Panc1 (cell line): Measurements from ENCODE around the gene MRPS9. TPM values are rescaled to one million over a fixed set of nuclear protein-coding genes. Genes with fewer than 3 reads are reported as not detected.

ENCODE experiments used
- ATAC-seq: fragments of 200-7000 bp; cut with Tn5 transposase; 2 replicates; pipeline ENCODE4 v1.9.1; 2020; ENCODE audit warnings: mild to moderate bottlenecking, moderate library complexity
- BruUV-seq: library from RNA; stranded (reverse); fragments of 400-500 nt; replicated peaks from 2 replicates; lab custom pipeline; 2021; lab: Mats Ljungman, UMichigan
- CTCF ChIA-PET: fragments of 300-600 bp; sonication (Branson Sonifier 250); formaldehyde crosslinking; loops from one replicate; lab custom pipeline; 2022; ENCODE audit warnings: antibody characterized with exemption; lab: Charles Lee
- POLR2A ChIA-PET: fragments of 300-600 bp; sonication (Branson Sonifier 250); formaldehyde crosslinking; loops from one replicate; lab custom pipeline; 2022; ENCODE audit warnings: antibody characterized with exemption; lab: Charles Lee
- DNase-seq: peaks from one replicate; pipeline ENCODE4 v3.0.0-alpha.2; 2010; ENCODE audit warnings: low read depth, low spot score
- H3K27ac ChIP-seq: 2 replicates; pipeline ENCODE4 v1.5.1; 2011; ENCODE audit warnings: mild to moderate bottlenecking, low read length, inconsistent platforms
- H3K27me3 ChIP-seq: fragments of 200-500 bp; sonication (Bioruptor generic); 2 replicates; pipeline ENCODE4 v1.6.0; 2014; ENCODE audit warnings: low read length, inconsistent platforms; ENCODE audit not compliant: control insufficient read depth, insufficient read depth
- H3K36me3 ChIP-seq: fragments of 200-500 bp; sonication (Bioruptor generic); 2 replicates; pipeline ENCODE4 v1.5.1; 2014; ENCODE audit warnings: inconsistent platforms, mild to moderate bottlenecking, low read length, moderate library complexity; ENCODE audit not compliant: control insufficient read depth, insufficient read depth
- H3K4me1 ChIP-seq: 2 replicates; pipeline ENCODE4 v1.5.1; 2011; ENCODE audit warnings: inconsistent platforms, mild to moderate bottlenecking, low read length, moderate library complexity; ENCODE audit not compliant: control insufficient read depth, insufficient read depth
- H3K4me3 ChIP-seq, 2 experiments: 2 replicates each; pipeline ENCODE4 v1.5.1; 2011 to 2012; ENCODE audit warnings: low read depth in 2 of 2, low read length in 2 of 2, mild to moderate bottlenecking in 2 of 2, inconsistent platforms in 1 of 2, moderate library complexity in 1 of 2
- H3K9me3 ChIP-seq: fragments of 200-500 bp; sonication (Bioruptor generic); 2 replicates; pipeline ENCODE4 v1.5.1; 2014; ENCODE audit warnings: low read depth, mild to moderate bottlenecking, inconsistent platforms, low read length, moderate library complexity; ENCODE audit not compliant: control insufficient read depth, insufficient read depth
- POLR2AphosphoS5 ChIP-seq: IDR thresholded peaks from 2 replicates; pipeline ENCODE4 v1.6.1; 2012; ENCODE audit warnings: mild to moderate bottlenecking, low read depth, low read length, moderate library complexity
- REST ChIP-seq, 2 experiments: IDR thresholded peaks; 2 replicates each; pipeline ENCODE4 v1.6.1; 2011 to 2012; ENCODE audit warnings: low read depth in 2 of 2, control low read depth in 1 of 2, low read length in 1 of 2, mild to moderate bottlenecking in 1 of 2, moderate library complexity in 1 of 2; ENCODE audit not compliant: insufficient read depth in 1 of 2
- SIN3A ChIP-seq: IDR thresholded peaks from 2 replicates; pipeline ENCODE4 v1.6.1; 2012; ENCODE audit warnings: low read depth, mild to moderate bottlenecking, low read length, moderate library complexity, borderline replicate concordance; ENCODE audit not compliant: insufficient read depth
- TCF7L2 ChIP-seq: IDR thresholded peaks from 2 replicates; pipeline ENCODE4 v1.6.1; 2011; ENCODE audit warnings: mild to moderate bottlenecking, low read depth, low read length, inconsistent platforms
- in situ Hi-C: cut with HindIII; loops from 2 replicates; pipeline ENCODE4 v1.10.0; 2016; ENCODE audit warnings: low sequenced_read_pairs, low pct_unique_long_range_greater_than_20kb
- intact Hi-C: fragments of 100-400 bp; cut with micrococcal nuclease; formaldehyde crosslinking; loops from one replicate; pipeline ENCODE4 v1.10.0; 2022; ENCODE audit not compliant: unreplicated experiment
- total RNA-seq: library from RNA; stranded (reverse); gene quantifications from one replicate; pipeline ENCODE4 v1.2.1, GENCODE V29; 2021; ENCODE audit not compliant: unreplicated experiment
- TF ChIP-seq, protein P1 (sequence below): fragments of 450-650 bp; IDR thresholded peaks from 2 replicates; pipeline ENCODE4 v1.5.1; 2017; ENCODE audit warnings: mild to moderate bottlenecking

MRPS9 gene
- total RNA-seq, 1 experiment from 2014 or later = 27.4 TPM

- no peak for ATAC-seq
- no peak for DNase-seq
- POLR2A ChIA-PET = no interaction called here
- no TSS peak for BruUV-seq
- in situ Hi-C loops = no loop called here
- TF ChIP-seq, protein P1, sequence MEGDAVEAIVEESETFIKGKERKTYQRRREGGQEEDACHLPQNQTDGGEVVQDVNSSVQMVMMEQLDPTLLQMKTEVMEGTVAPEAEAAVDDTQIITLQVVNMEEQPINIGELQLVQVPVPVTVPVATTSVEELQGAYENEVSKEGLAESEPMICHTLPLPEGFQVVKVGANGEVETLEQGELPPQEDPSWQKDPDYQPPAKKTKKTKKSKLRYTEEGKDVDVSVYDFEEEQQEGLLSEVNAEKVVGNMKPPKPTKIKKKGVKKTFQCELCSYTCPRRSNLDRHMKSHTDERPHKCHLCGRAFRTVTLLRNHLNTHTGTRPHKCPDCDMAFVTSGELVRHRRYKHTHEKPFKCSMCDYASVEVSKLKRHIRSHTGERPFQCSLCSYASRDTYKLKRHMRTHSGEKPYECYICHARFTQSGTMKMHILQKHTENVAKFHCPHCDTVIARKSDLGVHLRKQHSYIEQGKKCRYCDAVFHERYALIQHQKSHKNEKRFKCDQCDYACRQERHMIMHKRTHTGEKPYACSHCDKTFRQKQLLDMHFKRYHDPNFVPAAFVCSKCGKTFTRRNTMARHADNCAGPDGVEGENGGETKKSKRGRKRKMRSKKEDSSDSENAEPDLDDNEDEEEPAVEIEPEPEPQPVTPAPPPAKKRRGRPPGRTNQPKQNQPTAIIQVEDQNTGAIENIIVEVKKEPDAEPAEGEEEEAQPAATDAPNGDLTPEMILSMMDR = no peak
- TF ChIP-seq TCF7L2 (no peak), POLR2AphosphoS5 (no peak), SIN3A (no peak), REST (IDR thresholded peaks at IDR 0.05; ENCODE audit: insufficient read depth in 1 of 2, low read depth in 2 of 2, low read length in 1 of 2) (no peak)
- Histone ChIP-seq H3K27me3 (no peaks in the 10 kb centered on the region), H3K36me3 (no peaks in the 10 kb centered on the region), H3K4me1 (no peaks in the 10 kb centered on the region), H3K4me3 (no peak overlapping the region), H3K27ac (no peak overlapping the region), H3K9me3 (no peaks in the 10 kb centered on the region)
- intact Hi-C loops = no loop called here
- CTCF ChIA-PET = no interaction called here
Measured at GRCh38 chr2:105099153-105099552, 61.3 kb downstream of the MRPS9 start.

GRCh38 chr2:105100046-105100840 lies 62.4 kb downstream of the MRPS9 start:
- no peak for TF ChIP-seq REST (IDR thresholded peaks at IDR 0.05; ENCODE audit: insufficient read depth in 1 of 2, low read depth in 2 of 2, low read length in 1 of 2)
- TF ChIP-seq, protein P1 = no peak
- TF ChIP-seq POLR2AphosphoS5 = no peak
- no peak for TF ChIP-seq SIN3A
- TF ChIP-seq TCF7L2 = no peak
- Histone ChIP-seq H3K4me1 (no peaks in the 10 kb centered on the region), H3K36me3 (no peaks in the 10 kb centered on the region), H3K9me3 (no peaks in the 10 kb centered on the region), H3K27me3 (no peaks in the 10 kb centered on the region), H3K27ac (no peak overlapping the region), H3K4me3 (no peak overlapping the region)
- in situ Hi-C loops (no loop called here), intact Hi-C loops (no loop called here)
- ChIA-PET POLR2A (no interaction called here), CTCF (interaction anchor here (1.0 kb wide), 1 partner anchor 15 kb away, joined by 3 read pairs; no protein-coding TSS in a partner anchor)
- DNase-seq = no peak
- ATAC-seq = no peak
- BruUV-seq = no TSS peak
